Heart right ventricle (tissue), 16 donors: ENCODE data around the gene UNC13C. TPM values are rescaled to one million over a fixed set of nuclear protein-coding genes. Genes with fewer than 3 reads are reported as not detected.

Experiments
- ATAC-seq, 8 donors: fragments of 200-7000 bp; cut with Tn5 transposase; one replicate each; pipeline ENCODE4 v1.9.1; 2020; ENCODE audit warnings: mild to moderate bottlenecking in 8 of 8, moderate library complexity in 8 of 8, moderate number of reproducible peaks in 1 of 8
- DNase-seq, 2 donors: peaks; one replicate each; pipeline ENCODE4 v3.0.0-alpha.2; 2020
- H3K27ac ChIP-seq, 10 donors: fragments of 200-600 bp; sonication (generic) in 2 of 10; one replicate each; pipeline versions ENCODE4 v1.5.0 to v1.8.0; 2020 to 2022; ENCODE audit warnings: mild to moderate bottlenecking in 3 of 10
- H3K27me3 ChIP-seq, 7 donors: fragments of 200-600 bp; one replicate each; pipeline ENCODE4 v1.8.0; 2021 to 2022; ENCODE audit warnings: mild to moderate bottlenecking in 2 of 7
- H3K36me3 ChIP-seq, 9 donors: fragments of 200-600 bp; sonication (generic) in 1 of 9; one replicate each; pipeline versions ENCODE4 v1.5.0 to v1.8.0; 2020 to 2022; ENCODE audit warnings: mild to moderate bottlenecking in 2 of 9
- H3K4me1 ChIP-seq, 9 donors: fragments of 200-600 bp; sonication (generic) in 1 of 9; one replicate each; pipeline versions ENCODE4 v1.5.0 to v1.8.0; 2020 to 2022; ENCODE audit warnings: mild to moderate bottlenecking in 4 of 9
- H3K4me3 ChIP-seq, 10 donors: fragments of 200-600 bp; sonication (generic) in 2 of 10; one replicate each; pipeline versions ENCODE4 v1.5.0 to v1.8.0; 2020 to 2022; ENCODE audit warnings: mild to moderate bottlenecking in 7 of 10, moderate library complexity in 2 of 10
- H3K9me3 ChIP-seq, 11 donors: fragments of 200-600 bp in 10 of 11; sonication (generic) in 2 of 11; one replicate each; pipeline versions ENCODE4 v1.5.0 to v1.8.0; 2013 to 2022; ENCODE audit warnings: mild to moderate bottlenecking in 2 of 11, control low read depth in 1 of 11, moderate library complexity in 1 of 11
- CTCF ChIP-seq, 9 donors: fragments of 200-600 bp; sonication (generic) in 2 of 9; IDR thresholded peaks; one replicate each; pipeline versions ENCODE4 v1.5.0 to v1.8.0; 2021 to 2022; ENCODE audit warnings: antibody characterized with exemption in 9 of 9, mild to moderate bottlenecking in 5 of 9, moderate library complexity in 1 of 9
- WGBS, 2 donors: extraction: QIAGEN DNeasy Blood & Tissue Kit; methylation state at CpG; one replicate each; pipeline ENCODE4 v1.1.7; 2013; ENCODE audit warnings: inconsistent platforms in 1 of 2; 5-methylcytosine and 5-hydroxymethylcytosine counted together
- intact Hi-C, 10 donors: fragments of 100-400 bp; cut with DNase I; formaldehyde crosslinking; loops; one replicate each; pipeline versions ENCODE4 v1.11.1 to v1.14.2; 2022
- polyA plus RNA-seq, 2 donors: library from polyadenylated mRNA; stranded (reverse); fragments of 200-250 nt; gene quantifications; one replicate each; pipeline ENCODE4 v1.2.3, GENCODE V29; 2013
- total RNA-seq, 10 donors: library from RNA; stranded (reverse); fragmentation: NEBNext Ultra II Directional in 3 of 10; extraction: Animal tissue kit (Norgen Biotek cat#: 25700) in 3 of 10; gene quantifications; one replicate each; pipeline versions ENCODE4 v1.2.1 to v1.2.4, GENCODE V29; 2021 to 2023
- donor health status: Arrhythmogenic right ventricular cardiomyopathy.
- donor health status: ischemic (EF 13 %, LVEDD 7.1; RV severe dilation, severe dysfunction).
- donor health status: healthy with polysubstance abuse.
- donor health status: DM: no; HTN: yes; CAD: no.
- donor health status: DM: no; HTN: no; CAD: no.
- donor health status: ischemic (EF 25% LVEDD 6.9; RV normal size, moderate dysfunction).
- donor health status: ischemic (EF 25% LVEDD 5.7; RV mildly dilated, moderate dysfunction).
- donor health status: healthy.
- donor health status: DM: yes; HTN: yes; CAD: no.
- donor health status: Ischemic cardiomyopathy.
- donor health status: ischemic (EF 35%, LVEDD 5.7; RV mildly dilated, moderate dysfunction).
- donor health status: nonischemic (EF 11% LVEDD 7.7; RV severe dilation, severe dysfunction).
- donor health status: DM: yes; HTN: yes; CAD: no.
- donor health status: PGD.
- donor health status: ischemic (EF 29% LVEDD 5.4; RV normal size, mild dysfunction).
- donor health status: nonischemic (EF 23%, LVEDD 6.1; RV moderate dilation, normal function).

Gene UNC13C
- total and polyA plus RNA-seq, 12 donors, result 0.04 to 0.85 (median 0.19) TPM; not detected in 5

GRCh38 chr15:53982876-53983275 is 4.6 kb downstream of the UNC13C start:
- TF ChIP-seq CTCF (IDR thresholded peaks at IDR 0.05), result no peak
- no peak for ATAC-seq
- Histone ChIP-seq H3K4me1 (peaks cover 0 to 12% (median 0%) of the 10 kb centered on the region in 9 donors), H3K4me3 (no peak overlapping the region), H3K27ac (no peak overlapping the region), H3K36me3 (no peaks in the 10 kb centered on the region), H3K27me3 (peaks cover 0 to 36% (median 19%) of the 10 kb centered on the region in 7 donors), H3K9me3 (peaks cover 0 to 3% (median 0%) of the 10 kb centered on the region in 11 donors)
- intact Hi-C loops, result no loop called here
- no peak for DNase-seq
- 78 to 79% methylated on average over 1 of the region's 1 CpG for WGBS, 2 donors

DNA sequence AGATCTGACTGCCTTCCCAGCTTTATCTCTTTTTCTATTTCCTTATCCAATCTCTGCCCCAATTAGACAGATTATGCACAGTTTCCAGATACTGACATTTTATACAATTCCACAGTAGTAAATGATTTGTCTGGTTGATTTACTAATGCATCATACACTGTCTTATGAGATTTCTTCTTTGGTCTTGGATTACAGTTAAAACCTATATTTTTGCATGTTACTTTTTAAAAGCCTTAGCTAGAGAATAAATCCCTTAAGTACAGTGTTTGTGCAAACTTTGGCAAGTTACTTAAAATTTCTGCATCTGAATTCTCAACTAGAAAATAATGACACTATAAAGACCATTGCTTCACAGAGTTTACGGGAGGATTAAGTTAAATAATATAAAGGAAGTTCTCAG is 6.0 kb downstream of the UNC13C start:
- TF ChIP-seq CTCF (IDR thresholded peaks at IDR 0.05), result no peak
- Histone ChIP-seq H3K27ac (no peak overlapping the region), H3K9me3 (peaks cover 0 to 3% (median 0%) of the 10 kb centered on the region in 11 donors), H3K4me3 (no peak overlapping the region), H3K36me3 (no peaks in the 10 kb centered on the region), H3K27me3 (peaks cover 0 to 25% (median 9%) of the 10 kb centered on the region in 7 donors), H3K4me1 (no peaks in the 10 kb centered on the region)
- DNase-seq (no peak), ATAC-seq (no peak)
- intact Hi-C loops, result no loop called here
- 72 to 81% methylated on average over 1 of the region's 1 CpG for WGBS, 2 donors

DNA sequence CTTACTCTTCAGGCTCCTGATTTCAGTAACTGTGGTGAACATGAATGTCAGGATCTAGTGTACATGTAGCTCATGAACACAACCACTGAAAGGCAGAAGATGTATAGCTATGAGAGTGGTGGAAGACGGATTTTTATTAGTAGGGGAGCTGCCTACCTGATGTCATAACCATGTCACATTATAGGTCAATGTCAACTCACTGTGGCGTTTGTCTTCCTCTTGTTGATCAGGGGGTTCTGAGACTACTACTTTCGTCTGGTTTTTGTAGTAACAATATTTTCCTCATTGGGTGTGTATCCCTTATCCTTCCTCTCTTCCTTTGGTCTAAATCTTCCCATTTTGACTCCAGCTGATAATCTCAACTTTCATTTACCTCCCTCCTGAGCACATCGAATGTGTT is 7.3 kb downstream of the UNC13C start:
- intact Hi-C loops, result no loop called here
- Histone ChIP-seq H3K9me3 (peaks cover 0 to 3% (median 0%) of the 10 kb centered on the region in 11 donors), H3K36me3 (no peaks in the 10 kb centered on the region), H3K27ac (no peak overlapping the region), H3K27me3 (peaks cover 0 to 12% (median 0%) of the 10 kb centered on the region in 7 donors), H3K4me3 (no peak overlapping the region), H3K4me1 (no peaks in the 10 kb centered on the region)
- no peak for DNase-seq
- WGBS, 2 donors, result 76 to 80% methylated on average over 4 of the region's 4 CpGs
- no peak for ATAC-seq
- no peak for TF ChIP-seq CTCF (IDR thresholded peaks at IDR 0.05)

DNA sequence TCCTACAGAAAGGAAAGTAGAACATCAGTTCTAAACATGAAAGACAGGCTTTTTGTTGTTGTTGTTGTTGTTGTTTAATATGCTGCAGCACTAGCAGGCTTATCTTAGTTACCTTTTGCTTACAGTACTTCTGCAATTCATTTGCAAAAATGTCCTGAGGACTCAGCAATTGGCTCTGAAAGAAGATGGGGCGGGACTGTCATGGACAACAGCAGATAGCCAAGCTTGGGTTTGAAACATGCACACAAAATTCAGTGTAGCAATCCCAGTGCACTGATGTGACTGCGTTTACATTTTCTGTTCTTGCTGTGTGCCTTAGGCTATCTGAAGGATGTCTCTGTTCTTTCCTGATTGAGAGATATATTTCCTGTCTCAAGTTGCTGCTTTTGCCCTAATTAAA is 9.2 kb downstream of the UNC13C start:
- TF ChIP-seq CTCF (IDR thresholded peaks at IDR 0.05), result no peak
- Histone ChIP-seq H3K4me1 (no peaks in the 10 kb centered on the region), H3K36me3 (no peaks in the 10 kb centered on the region), H3K4me3 (no peak overlapping the region), H3K27me3 (peaks cover 0 to 5% (median 0%) of the 10 kb centered on the region in 7 donors), H3K27ac (no peak overlapping the region), H3K9me3 (peaks cover 0 to 5% (median 0%) of the 10 kb centered on the region in 11 donors)
- 65 to 81% methylated on average over 2 of the region's 2 CpGs for WGBS, 2 donors
- DNase-seq (no peak), ATAC-seq (no peak)
- intact Hi-C loops, result no loop called here
